ENCODE measurements around the gene PTMS. TPM values are rescaled to one million over a fixed set of nuclear protein-coding genes. Genes with fewer than 3 reads are reported as not detected.

Gene PTMS
- total RNA-seq, 1 experiment from 2014 or later, result 5.0 TPM

- H3K27ac ChIP-seq (ENCODE audit: low read length), result no peak overlapping the region
- no peak overlapping the region for H2AFZ ChIP-seq (ENCODE audit: low read length)
- H3K79me2 ChIP-seq (ENCODE audit: low read length), result no peaks in the 10 kb centered on the region
- no peaks in the 10 kb centered on the region for H3K27me3 ChIP-seq (ENCODE audit: low read length)
- no peak overlapping the region for H3K9ac ChIP-seq (ENCODE audit: low read length)
- no peaks in the 10 kb centered on the region for H3K36me3 ChIP-seq (ENCODE audit: insufficient read depth, low read length)
- DNase-seq, result no peak
- no peak overlapping the region for H3K4me3 ChIP-seq (ENCODE audit: low read length)
- H3K4me1 ChIP-seq (ENCODE audit: low read length), result peaks cover 7% of the 10 kb centered on the region; the same call in 1 of the 2 replicates
- no peaks in the 10 kb centered on the region for H3K9me3 ChIP-seq (ENCODE audit: low read length)
- no peaks in the 10 kb centered on the region for H3K9me2 ChIP-seq (replicated peaks; ENCODE audit: insufficient read depth, low read length)
- H3K4me2 ChIP-seq (ENCODE audit: low read depth, low read length, poor library complexity, severe bottlenecking), result no peak overlapping the region
- no peaks in the 10 kb centered on the region for H4K20me1 ChIP-seq (ENCODE audit: insufficient read depth, low read depth, low read length)
Observed at GRCh38 chr12:6820166-6820565, 54.0 kb downstream of the PTMS start.

Other genes starting within 250 kb of the PTMS start
- gene GAPDH, start 231.8 kb upstream of the PTMS start, total RNA-seq (2014; rRNA removed; shearing (Covaris generic); ENCODE audit: low replicate concordance), result 13,828 and 17,952 TPM in 2 replicates
- gene IFFO1, start 210.3 kb upstream of the PTMS start, total RNA-seq (2014; rRNA removed; shearing (Covaris generic); ENCODE audit: low replicate concordance), result 8.2 and 14.5 TPM in 2 replicates
- gene NOP2, start 198.1 kb upstream of the PTMS start, total RNA-seq (2014; rRNA removed; shearing (Covaris generic); ENCODE audit: low replicate concordance), result 66.2 and 85.7 TPM in 2 replicates
- gene CHD4, start 159.0 kb upstream of the PTMS start, total RNA-seq (2014; rRNA removed; shearing (Covaris generic); ENCODE audit: low replicate concordance), result 216 and 315 TPM in 2 replicates
- 10.3 and 14.6 TPM in 2 replicates for gene LPAR5, start 130.4 kb upstream of the PTMS start, total RNA-seq (2014; rRNA removed; shearing (Covaris generic); ENCODE audit: low replicate concordance)
- 2.2 and 4.2 TPM in 2 replicates for gene ACRBP, start 118.9 kb upstream of the PTMS start, total RNA-seq (2014; rRNA removed; shearing (Covaris generic); ENCODE audit: low replicate concordance)
- gene ING4, start 103.2 kb upstream of the PTMS start, total RNA-seq (2014; rRNA removed; shearing (Covaris generic); ENCODE audit: low replicate concordance), result 40.1 and 52.9 TPM in 2 replicates
- gene ZNF384, start 77.0 kb upstream of the PTMS start, total RNA-seq (2014; rRNA removed; shearing (Covaris generic); ENCODE audit: low replicate concordance), result 35.5 and 39.2 TPM in 2 replicates
- gene PIANP, start 65.5 kb upstream of the PTMS start, total RNA-seq (2014; rRNA removed; shearing (Covaris generic); ENCODE audit: low replicate concordance), result not detected in 2 replicates
- 39.2 and 42.9 TPM in 2 replicates for gene COPS7A, start 42.3 kb upstream of the PTMS start, total RNA-seq (2014; rRNA removed; shearing (Covaris generic); ENCODE audit: low replicate concordance)
- 183 and 263 TPM in 2 replicates for gene MLF2, start 13.2 kb upstream of the PTMS start, total RNA-seq (2014; rRNA removed; shearing (Covaris generic); ENCODE audit: low replicate concordance)
- gene LAG3, start 6.2 kb downstream of the PTMS start, total RNA-seq (2014; rRNA removed; shearing (Covaris generic); ENCODE audit: low replicate concordance), result 0.22 and 0.32 TPM in 2 replicates
- gene CD4, start 23.2 kb downstream of the PTMS start, total RNA-seq (2014; rRNA removed; shearing (Covaris generic); ENCODE audit: low replicate concordance), result not detected in 2 replicates
- gene GPR162, start 55.5 kb downstream of the PTMS start, total RNA-seq (2014; rRNA removed; shearing (Covaris generic); ENCODE audit: low replicate concordance), result not detected in 2 replicates
- 3.1 and 8.3 TPM in 2 replicates for gene P3H3, start 62.0 kb downstream of the PTMS start, total RNA-seq (2014; rRNA removed; shearing (Covaris generic); ENCODE audit: low replicate concordance)
- gene GNB3, start 74.6 kb downstream of the PTMS start, total RNA-seq (2014; rRNA removed; shearing (Covaris generic); ENCODE audit: low replicate concordance), result 14.9 and 27.0 TPM in 2 replicates
- 47.6 and 70.0 TPM in 2 replicates for gene CDCA3, start 84.9 kb downstream of the PTMS start, total RNA-seq (2014; rRNA removed; shearing (Covaris generic); ENCODE audit: low replicate concordance)
- 36.9 and 66.6 TPM in 2 replicates for gene USP5, start 85.8 kb downstream of the PTMS start, total RNA-seq (2014; rRNA removed; shearing (Covaris generic); ENCODE audit: low replicate concordance)
- 1,584 and 1,673 TPM in 2 replicates for gene TPI1, start 101.2 kb downstream of the PTMS start, total RNA-seq (2014; rRNA removed; shearing (Covaris generic); ENCODE audit: low replicate concordance)
- gene SPSB2, start 106.9 kb downstream of the PTMS start, total RNA-seq (2014; rRNA removed; shearing (Covaris generic); ENCODE audit: low replicate concordance), result 5.9 and 7.4 TPM in 2 replicates
- 8.7 and 9.7 TPM in 2 replicates for gene LRRC23, start 138.5 kb downstream of the PTMS start, total RNA-seq (2014; rRNA removed; shearing (Covaris generic); ENCODE audit: low replicate concordance)
- gene ENO2, start 148.2 kb downstream of the PTMS start, total RNA-seq (2014; rRNA removed; shearing (Covaris generic); ENCODE audit: low replicate concordance), result 40.3 and 43.1 TPM in 2 replicates
- gene ATN1, start 161.6 kb downstream of the PTMS start, total RNA-seq (2014; rRNA removed; shearing (Covaris generic); ENCODE audit: low replicate concordance), result 8.8 and 11.7 TPM in 2 replicates
- not detected in 2 replicates for gene RNU7-1, start 177.5 kb downstream of the PTMS start, total RNA-seq (2014; rRNA removed; shearing (Covaris generic); ENCODE audit: low replicate concordance)
- 264 and 402 TPM in 2 replicates for gene C12orf57, start 177.7 kb downstream of the PTMS start, total RNA-seq (2014; rRNA removed; shearing (Covaris generic); ENCODE audit: low replicate concordance)
- gene PTPN6, start 185.0 kb downstream of the PTMS start, total RNA-seq (2014; rRNA removed; shearing (Covaris generic); ENCODE audit: low replicate concordance), result 411 and 673 TPM in 2 replicates
- gene PHB2, start 204.3 kb downstream of the PTMS start, total RNA-seq (2014; rRNA removed; shearing (Covaris generic); ENCODE audit: low replicate concordance), result 353 and 644 TPM in 2 replicates
- gene EMG1, start 204.6 kb downstream of the PTMS start, total RNA-seq (2014; rRNA removed; shearing (Covaris generic); ENCODE audit: low replicate concordance), result 56.6 and 71.1 TPM in 2 replicates

Data from Karpas-422 (cell line).